ENCODE results near the gene KCTD3. TPM values are rescaled to one million over a fixed set of nuclear protein-coding genes. Genes with fewer than 3 reads are reported as not detected.

The KCTD3 gene
- 32.6 TPM for polyA plus RNA-seq (2013, experiment 1 of 2; ENCODE audit: insufficient read length)
- polyA plus RNA-seq (2013, experiment 2 of 2; ENCODE audit: insufficient read length): 35.0 TPM

GRCh38 chr1:215566556-215567490 lies at the start of gene KCTD3:
Gene KCTD3 (plus strand): TSS chr1:215567304. CDS start chr1:215567686, 382 bp downstream.
- peak; percentile 82 for DNase-seq

GRCh38 chr1:215517441-215517891 lies 49.6 kb upstream of the KCTD3 start:
- peak; percentile 76 for DNase-seq

DNA sequence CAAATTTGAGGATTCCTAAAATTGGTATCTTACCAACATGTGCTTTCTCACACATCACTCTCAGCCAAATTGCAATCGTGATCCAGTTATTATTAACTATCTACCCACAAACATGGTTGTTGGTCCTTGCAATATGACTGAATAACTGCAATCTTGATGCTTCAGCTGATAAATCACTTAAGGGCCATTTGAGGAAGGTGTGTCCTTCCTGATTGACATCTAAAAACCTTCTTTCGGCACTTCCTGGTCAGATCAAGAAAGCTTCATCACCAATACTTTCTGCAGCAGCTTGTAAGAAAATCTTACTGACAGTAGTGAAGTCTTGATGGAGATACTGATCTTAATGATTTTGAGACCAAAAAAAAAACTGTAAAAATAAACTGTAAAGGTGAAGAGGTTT lies 48.5 kb upstream of the KCTD3 start:
- no peak for DNase-seq

DNA sequence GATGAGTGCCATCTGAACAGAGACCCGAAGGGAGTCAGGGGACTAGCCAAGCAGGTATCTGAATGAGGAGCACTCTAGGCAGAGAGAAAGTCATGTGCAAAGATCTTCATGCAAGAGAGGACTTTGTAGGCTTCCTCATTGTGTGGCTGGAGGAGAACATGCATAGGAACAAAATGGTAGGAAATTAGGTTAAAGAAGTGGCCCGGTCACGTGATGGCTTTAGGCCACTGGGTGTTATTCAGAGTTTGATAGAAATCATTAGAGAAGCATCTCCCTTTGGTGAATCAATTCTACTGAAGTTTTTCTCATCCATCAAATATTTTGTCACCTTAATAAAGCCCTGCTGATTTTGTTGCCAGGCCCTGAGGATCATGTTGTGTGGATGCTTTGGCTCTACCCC lies 45.8 kb upstream of the KCTD3 start:
- DNase-seq: no peak

DNA sequence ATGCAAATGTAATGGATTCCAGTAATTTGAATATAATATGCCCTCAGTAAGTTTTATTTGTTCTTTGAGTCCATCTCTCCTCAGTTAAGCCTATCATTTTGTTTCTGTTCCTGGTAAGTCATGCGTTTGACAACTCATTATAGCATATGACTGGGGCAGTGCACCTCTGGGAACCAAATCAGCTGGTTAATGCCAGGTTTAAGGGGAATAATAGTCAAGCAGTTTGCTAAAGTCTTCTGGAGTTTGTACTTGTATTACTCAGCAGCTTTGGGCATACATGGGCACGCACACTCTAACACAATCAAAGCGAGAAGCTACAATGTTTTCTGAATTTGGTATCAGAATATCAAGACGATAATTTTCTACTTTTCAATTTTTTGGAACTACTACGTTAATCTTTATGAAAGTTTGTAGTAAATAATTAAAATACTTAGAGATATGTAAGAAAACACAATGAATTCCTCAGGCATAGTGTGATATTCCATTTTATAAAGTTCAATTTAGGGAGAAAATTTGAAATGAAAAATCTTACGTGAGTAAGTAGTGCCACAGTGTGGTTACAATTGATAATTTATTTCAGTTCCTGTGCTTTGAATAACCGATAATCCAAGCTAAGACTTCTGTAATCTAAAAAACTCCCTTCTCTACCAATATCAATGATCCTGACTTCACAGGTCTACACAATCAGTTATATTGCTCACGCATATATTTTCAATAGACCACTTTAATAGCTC lies 43.8 kb upstream of the KCTD3 start:
- DNase-seq: peak; percentile 43

GRCh38 chr1:215523906-215524305 lies 43.2 kb upstream of the KCTD3 start:
- DNase-seq: no peak

DNA sequence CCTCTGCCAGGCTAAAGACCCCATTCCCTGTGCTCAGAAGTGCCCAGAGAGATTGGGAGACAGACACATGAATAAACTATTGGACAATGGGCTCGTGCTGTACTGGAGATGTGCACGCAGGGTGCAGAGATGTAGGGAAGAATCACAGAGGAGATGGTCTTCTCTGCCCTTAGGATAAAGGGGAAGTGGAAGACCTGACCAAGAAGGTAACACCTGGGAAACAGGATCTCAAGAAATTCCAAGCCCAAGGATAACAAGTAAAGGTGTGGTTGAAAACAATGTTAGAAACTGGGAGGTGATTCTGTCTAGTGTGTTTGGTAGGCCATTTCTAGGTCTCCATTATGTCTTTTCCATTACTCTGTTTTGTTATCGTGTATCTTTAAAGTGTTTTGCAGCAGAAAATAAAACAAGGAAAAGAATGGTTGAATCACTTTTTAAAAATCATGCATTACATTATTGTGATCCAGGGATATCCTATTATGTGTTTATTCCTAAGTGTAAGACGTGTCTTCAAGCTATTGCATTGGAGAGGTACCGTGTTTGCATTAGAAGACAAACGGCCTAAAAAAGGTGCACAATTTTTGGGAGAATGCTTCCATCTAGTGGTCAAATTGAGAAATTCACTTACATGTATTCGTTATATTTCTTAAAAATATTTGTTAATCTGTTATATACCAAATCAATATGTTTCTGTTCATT lies 40.8 kb upstream of the KCTD3 start:
- peak; percentile 56 for DNase-seq

GRCh38 chr1:215526846-215527151 lies 40.3 kb upstream of the KCTD3 start:
- DNase-seq: no peak

GRCh38 chr1:215529111-215529510 lies 38.0 kb upstream of the KCTD3 start:
- no peak for DNase-seq

GRCh38 chr1:215529571-215529970 lies 37.5 kb upstream of the KCTD3 start:
- no peak for DNase-seq

DNA sequence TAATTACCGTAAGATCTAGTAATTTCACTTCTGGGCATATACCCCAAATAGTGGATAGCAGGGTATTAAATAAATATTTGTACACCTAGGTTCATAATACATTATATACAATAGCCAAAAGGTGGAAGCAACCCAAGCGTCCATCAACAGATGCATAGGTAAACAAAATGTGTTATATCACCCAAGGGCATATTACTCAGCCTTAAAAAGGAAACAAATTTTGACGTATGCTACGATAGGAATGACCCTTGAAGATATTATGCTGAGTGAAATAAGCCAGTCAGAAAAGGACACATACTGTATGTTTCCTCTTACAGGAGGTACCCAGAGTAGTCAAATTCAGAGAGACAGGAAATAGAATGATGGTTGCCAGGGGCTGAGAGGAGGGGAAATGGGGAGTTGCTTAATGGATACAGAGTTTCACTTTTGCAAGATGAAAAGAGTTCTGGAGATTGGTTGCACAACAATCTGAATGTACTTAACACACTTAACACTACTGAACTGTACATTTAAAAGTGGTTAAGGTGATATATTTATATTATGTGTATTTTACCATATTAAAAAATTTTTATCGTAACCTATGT lies 36.6 kb upstream of the KCTD3 start:
- no peak for DNase-seq

DNA sequence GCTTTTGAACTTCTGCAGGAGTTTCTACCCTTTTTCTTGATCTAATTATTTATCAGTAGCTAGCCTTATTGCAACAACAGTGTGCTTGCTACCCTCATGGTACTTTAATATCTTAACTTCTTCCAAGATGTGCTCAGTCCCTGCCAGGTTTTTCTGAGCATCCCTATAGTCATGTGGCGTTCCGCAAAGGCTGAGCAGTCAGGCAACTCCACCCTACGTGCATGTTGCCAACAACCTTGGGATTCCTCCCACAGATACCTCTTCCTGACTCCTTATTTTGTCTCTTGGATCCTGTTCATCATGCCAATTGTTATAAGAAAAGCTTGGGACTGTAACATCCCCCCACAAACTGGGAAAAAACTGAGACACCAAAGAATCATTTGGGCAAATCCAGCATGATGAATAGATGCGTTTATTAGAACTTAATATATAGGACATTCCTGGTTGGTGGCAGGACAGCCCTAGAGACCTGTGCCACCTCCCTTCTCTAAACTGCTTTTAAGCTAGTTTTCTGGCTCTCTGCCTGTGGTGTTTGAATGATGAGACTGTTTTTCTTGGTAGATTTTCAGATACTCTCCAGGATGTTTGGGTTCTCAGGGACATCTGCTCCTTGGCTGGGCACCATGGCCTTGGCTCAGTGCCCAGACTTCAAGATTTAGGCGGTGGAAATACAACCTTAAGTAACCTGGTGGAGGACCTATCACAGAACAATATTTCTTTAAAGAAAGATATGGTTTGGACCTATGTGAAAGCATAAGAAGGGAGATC lies 27.1 kb upstream of the KCTD3 start:
- peak; percentile 34 for DNase-seq

DNA sequence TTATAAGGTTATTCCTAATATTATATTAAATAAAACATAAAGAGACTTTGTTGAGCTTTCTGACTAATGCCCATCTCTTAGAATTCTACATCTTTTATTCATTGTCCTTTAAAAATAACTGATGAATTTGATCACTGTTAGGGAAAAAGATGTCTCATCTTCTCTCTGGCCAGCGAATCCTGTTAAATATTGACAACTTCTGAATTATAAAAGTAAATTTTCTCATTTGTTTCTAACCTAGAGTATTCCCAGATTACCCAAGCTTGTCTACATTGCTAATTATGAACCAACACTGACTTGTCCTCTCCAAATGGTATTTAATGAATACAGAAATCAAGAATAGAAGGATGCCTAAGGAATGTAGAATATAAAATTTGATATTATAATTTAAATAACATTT lies 24.8 kb upstream of the KCTD3 start:
- DNase-seq: no peak

DNA sequence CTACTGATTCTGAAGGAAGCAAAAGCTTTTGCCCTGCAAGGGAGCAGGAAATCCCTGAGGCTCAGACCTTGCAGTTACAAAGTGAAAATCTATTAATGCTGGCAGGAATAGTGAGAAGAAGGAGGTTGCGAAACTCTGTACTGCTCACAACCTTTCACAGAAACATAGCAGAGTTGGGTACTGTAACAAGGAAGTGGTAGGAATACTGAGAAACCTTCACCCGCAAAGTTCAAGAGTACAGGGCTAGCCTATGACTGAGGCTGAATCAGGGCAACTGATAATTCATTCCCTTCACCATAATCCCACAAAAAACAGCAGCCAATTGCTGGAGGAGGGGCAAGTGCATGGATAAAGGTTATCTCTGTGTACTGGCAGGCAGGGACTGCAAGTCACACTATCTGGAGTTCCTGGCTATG lies 23.9 kb upstream of the KCTD3 start:
- no peak for DNase-seq

- no peak for DNase-seq
Observed at GRCh38 chr1:215543806-215544205, 23.3 kb upstream of the KCTD3 start.

- no peak for DNase-seq
Observed at GRCh38 chr1:215544566-215544965, 22.5 kb upstream of the KCTD3 start.

GRCh38 chr1:215545096-215545495 lies 22.0 kb upstream of the KCTD3 start:
- no peak for DNase-seq

DNA sequence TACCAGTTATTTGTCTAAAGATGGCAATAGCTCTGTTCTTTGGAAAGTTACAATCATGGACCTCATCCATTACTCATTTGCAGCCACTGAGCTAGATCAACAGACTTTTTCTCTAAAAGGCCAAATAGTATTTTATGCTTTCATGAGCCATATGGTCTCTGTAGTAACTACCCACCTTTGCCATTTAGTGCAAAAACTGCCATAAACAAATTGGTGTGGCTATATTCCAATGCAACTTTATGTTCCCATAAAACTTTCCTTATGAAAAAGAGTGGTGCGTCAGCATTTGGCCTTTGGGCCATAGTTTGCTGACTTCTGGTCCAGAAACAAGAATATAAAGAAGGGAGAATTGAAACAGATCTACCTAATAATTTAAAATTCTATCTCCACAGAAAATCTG lies 20.1 kb upstream of the KCTD3 start:
- DNase-seq: no peak

DNA sequence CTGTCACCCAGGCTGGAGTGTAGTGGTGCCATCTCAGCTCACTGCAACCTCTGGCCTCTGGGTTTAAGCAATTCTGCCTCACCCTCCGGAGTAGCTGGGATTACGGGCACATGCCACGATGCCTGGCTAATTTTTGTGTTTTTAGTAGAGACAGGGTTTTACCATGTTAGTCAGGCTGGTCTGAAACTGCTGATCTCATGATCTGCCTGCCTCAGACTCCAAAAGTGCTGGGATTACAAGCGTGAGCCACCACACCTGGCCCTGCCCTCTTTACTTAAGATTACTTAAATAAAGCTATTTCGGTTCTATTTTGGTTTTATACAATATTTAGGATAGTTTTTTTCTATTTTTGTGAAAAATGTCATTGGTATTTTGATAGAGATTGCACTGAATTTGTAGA lies 15.3 kb upstream of the KCTD3 start:
- no peak for DNase-seq

- DNase-seq: no peak
Observed at GRCh38 chr1:215554865-215555264, 12.2 kb upstream of the KCTD3 start.

DNA sequence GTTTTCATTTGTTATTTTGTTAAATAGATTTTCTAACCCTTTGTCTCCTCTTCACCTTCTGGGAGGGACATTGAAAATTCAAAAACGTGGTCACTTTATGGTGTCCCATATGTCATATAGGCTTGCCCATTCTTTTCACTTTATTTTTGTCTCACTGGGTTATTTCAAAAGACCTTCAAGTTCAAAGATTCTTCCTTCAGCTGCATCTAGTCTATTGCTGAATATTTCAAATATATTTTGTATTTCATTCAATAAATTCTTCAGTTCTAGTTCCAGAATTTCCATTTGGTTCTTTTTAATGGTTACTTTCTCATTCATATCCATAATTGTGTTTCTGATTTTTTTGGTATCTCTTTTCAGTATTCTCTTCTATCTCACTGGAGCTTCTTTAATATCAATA lies 11.6 kb upstream of the KCTD3 start:
- no peak for DNase-seq

DNA sequence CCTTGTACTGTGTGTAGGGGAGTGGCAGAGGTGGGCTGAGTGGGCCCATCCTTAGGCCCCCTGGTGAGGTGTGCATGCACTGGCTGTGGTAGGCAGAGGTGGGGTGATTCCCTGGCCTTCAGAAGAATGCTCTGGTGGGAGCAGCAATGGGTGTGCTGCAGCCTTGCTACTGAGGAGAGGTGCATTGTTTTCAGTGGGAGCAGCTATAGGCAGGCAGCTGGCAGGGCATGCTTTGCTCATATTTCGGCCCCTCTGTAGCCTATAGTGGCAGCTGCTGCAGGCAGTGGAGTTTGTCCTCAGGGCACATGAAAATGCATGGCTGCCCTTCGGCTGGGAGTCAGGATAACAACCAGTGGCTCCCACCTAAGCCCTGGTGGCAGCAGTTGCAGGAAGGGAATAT lies 10.1 kb upstream of the KCTD3 start:
- no peak for DNase-seq
